ENCODE measurements around the gene BLOC1S3. TPM values are rescaled to one million over a fixed set of nuclear protein-coding genes. Genes with fewer than 3 reads are reported as not detected.

Gene BLOC1S3
- total and polyA plus RNA-seq, 2 of the 13 experiments (the other 11 are each of a cell fraction or from before 2014, with no cell fraction given) = 4.3 to 4.8 TPM

DNA sequence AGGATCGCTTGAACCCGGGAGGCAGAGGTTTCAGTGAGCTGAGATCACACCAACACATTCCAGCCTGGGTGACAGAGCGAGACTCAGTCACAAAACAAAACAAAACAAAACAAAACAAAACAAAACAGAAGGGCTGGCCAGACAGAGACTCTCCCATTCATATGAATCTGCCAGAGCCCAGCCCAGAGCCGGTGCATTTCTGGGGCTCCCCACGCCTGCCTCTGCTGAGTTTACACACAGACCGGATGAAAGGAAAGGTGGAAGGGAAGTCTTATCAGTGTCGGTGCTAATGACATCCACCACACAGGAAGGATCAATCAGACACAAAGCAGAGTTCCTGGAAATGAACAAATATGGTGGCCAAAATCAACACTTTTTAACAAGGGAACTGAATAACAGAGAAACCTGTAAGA, 7.4 kb upstream of the BLOC1S3 start (continued):
- TF ChIP-seq, protein P1, sequence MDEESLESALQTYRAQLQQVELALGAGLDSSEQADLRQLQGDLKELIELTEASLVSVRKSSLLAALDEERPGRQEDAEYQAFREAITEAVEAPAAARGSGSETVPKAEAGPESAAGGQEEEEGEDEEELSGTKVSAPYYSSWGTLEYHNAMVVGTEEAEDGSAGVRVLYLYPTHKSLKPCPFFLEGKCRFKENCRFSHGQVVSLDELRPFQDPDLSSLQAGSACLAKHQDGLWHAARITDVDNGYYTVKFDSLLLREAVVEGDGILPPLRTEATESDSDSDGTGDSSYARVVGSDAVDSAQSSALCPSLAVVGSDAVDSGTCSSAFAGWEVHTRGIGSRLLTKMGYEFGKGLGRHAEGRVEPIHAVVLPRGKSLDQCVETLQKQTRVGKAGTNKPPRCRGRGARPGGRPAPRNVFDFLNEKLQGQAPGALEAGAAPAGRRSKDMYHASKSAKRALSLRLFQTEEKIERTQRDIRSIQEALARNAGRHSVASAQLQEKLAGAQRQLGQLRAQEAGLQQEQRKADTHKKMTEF (CRISPR knock-in tag; IDR thresholded peaks at IDR 0.05) = no peak
- TF ChIP-seq, protein P2, sequence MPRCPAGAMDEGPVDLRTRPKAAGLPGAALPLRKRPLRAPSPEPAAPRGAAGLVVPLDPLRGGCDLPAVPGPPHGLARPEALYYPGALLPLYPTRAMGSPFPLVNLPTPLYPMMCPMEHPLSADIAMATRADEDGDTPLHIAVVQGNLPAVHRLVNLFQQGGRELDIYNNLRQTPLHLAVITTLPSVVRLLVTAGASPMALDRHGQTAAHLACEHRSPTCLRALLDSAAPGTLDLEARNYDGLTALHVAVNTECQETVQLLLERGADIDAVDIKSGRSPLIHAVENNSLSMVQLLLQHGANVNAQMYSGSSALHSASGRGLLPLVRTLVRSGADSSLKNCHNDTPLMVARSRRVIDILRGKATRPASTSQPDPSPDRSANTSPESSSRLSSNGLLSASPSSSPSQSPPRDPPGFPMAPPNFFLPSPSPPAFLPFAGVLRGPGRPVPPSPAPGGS (CRISPR knock-in tag; IDR thresholded peaks at IDR 0.05) = no peak
- TF ChIP-seq, protein P3, sequence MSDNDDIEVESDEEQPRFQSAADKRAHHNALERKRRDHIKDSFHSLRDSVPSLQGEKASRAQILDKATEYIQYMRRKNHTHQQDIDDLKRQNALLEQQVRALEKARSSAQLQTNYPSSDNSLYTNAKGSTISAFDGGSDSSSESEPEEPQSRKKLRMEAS (IDR thresholded peaks at IDR 0.05) = no peak
- TF ChIP-seq ZC3H13 (CRISPR knock-in tag; IDR thresholded peaks at IDR 0.05) = no peak
- TF ChIP-seq, protein P4, sequence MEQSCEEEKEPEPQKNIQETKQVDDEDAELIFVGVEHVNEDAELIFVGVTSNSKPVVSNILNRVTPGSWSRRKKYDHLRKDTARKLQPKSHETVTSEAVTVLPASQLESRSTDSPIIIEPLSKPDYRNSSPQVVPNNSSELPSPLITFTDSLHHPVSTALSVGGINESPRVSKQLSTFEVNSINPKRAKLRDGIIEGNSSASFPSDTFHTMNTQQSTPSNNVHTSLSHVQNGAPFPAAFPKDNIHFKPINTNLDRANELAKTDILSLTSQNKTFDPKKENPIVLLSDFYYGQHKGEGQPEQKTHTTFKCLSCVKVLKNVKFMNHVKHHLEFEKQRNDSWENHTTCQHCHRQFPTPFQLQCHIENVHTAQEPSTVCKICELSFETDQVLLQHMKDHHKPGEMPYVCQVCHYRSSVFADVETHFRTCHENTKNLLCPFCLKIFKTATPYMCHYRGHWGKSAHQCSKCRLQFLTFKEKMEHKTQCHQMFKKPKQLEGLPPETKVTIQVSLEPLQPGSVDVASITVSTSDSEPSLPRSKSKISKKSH (CRISPR knock-in tag; IDR thresholded peaks at IDR 0.05; ENCODE audit: borderline replicate concordance) = no peak
- no peak; the same call in 1 of the 2 replicates for TF ChIP-seq SALL1 (CRISPR knock-in tag; IDR thresholded peaks at IDR 0.05)
- no peak for TF ChIP-seq ZNF891 (CRISPR knock-in tag; IDR thresholded peaks at IDR 0.05)
- TF ChIP-seq KDM5A (IDR thresholded peaks at IDR 0.05; ENCODE audit: borderline replicate concordance, low read length) = no peak
- TF ChIP-seq, protein P5, sequence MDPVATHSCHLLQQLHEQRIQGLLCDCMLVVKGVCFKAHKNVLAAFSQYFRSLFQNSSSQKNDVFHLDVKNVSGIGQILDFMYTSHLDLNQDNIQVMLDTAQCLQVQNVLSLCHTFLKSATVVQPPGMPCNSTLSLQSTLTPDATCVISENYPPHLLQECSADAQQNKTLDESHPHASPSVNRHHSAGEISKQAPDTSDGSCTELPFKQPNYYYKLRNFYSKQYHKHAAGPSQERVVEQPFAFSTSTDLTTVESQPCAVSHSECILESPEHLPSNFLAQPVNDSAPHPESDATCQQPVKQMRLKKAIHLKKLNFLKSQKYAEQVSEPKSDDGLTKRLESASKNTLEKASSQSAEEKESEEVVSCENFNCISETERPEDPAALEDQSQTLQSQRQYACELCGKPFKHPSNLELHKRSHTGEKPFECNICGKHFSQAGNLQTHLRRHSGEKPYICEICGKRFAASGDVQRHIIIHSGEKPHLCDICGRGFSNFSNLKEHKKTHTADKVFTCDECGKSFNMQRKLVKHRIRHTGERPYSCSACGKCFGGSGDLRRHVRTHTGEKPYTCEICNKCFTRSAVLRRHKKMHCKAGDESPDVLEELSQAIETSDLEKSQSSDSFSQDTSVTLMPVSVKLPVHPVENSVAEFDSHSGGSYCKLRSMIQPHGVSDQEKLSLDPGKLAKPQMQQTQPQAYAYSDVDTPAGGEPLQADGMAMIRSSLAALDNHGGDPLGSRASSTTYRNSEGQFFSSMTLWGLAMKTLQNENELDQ (CRISPR knock-in tag; IDR thresholded peaks at IDR 0.05; ENCODE audit: borderline replicate concordance) = no peak
- TF ChIP-seq, protein P6, sequence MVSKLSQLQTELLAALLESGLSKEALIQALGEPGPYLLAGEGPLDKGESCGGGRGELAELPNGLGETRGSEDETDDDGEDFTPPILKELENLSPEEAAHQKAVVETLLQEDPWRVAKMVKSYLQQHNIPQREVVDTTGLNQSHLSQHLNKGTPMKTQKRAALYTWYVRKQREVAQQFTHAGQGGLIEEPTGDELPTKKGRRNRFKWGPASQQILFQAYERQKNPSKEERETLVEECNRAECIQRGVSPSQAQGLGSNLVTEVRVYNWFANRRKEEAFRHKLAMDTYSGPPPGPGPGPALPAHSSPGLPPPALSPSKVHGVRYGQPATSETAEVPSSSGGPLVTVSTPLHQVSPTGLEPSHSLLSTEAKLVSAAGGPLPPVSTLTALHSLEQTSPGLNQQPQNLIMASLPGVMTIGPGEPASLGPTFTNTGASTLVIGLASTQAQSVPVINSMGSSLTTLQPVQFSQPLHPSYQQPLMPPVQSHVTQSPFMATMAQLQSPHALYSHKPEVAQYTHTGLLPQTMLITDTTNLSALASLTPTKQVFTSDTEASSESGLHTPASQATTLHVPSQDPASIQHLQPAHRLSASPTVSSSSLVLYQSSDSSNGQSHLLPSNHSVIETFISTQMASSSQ (IDR thresholded peaks at IDR 0.05; ENCODE audit: low read depth) = no peak
- TF ChIP-seq, protein P6 (CRISPR knock-in tag; IDR thresholded peaks at IDR 0.05; ENCODE audit: borderline replicate concordance) = no peak
- no peak for TF ChIP-seq NR2F1 (CRISPR knock-in tag; IDR thresholded peaks at IDR 0.05)
- TF ChIP-seq NFIC (IDR thresholded peaks at IDR 0.05; ENCODE audit: low read length) = no peak
- TF ChIP-seq, protein P7, sequence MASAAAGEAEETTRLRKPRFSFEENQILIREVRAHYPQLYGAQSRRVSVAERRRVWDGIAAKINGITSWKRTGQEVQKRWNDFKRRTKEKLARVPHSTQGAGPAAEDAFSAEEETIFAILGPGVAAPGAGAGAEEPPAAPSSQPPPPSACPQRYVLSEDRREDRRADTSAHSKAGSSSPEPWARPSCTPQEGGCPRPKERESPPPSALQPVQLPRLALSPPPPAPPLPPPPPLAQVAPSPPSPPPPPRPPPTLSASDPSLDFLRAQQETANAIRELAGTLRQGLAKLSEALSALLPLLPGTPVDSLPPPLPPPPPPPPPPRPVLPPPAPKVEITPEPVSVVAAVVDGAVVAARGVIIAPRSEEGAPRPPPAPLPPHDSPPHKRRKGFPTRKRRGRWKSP (CRISPR knock-in tag; IDR thresholded peaks at IDR 0.05) = no peak
- no peak for TF ChIP-seq HIVEP1 (CRISPR knock-in tag; IDR thresholded peaks at IDR 0.05)
- TF ChIP-seq NFE2L2 (IDR thresholded peaks at IDR 0.05; ENCODE audit: low read length) = no peak
- peak; percentile 71 for TF ChIP-seq CREM (IDR thresholded peaks at IDR 0.05)
- TF ChIP-seq CREM (CRISPR knock-in tag; IDR thresholded peaks at IDR 0.05) = no peak

Measured in HepG2 (cell line).